H9 (cell line): ENCODE measurements around the gene CACNA2D3. TPM values are rescaled to one million over a fixed set of nuclear protein-coding genes. Genes with fewer than 3 reads are reported as not detected.

Source experiments
- DNase-seq: peaks from one replicate; pipeline ENCODE4 v3.0.0-alpha.2; 2017
- H2AFZ ChIP-seq: one replicate; pipeline ENCODE4 v1.6.1; 2013; ENCODE audit warnings: mild to moderate bottlenecking, low read length, control low read depth, moderate library complexity
- H2AK5ac ChIP-seq: 2 replicates; pipeline ENCODE4 v1.6.1; 2013; ENCODE audit warnings: low read length, control low read depth, mixed read lengths; ENCODE audit not compliant: insufficient read length
- H2BK120ac ChIP-seq: one replicate; pipeline ENCODE4 v1.6.1; 2013; ENCODE audit warnings: low read depth, mild to moderate bottlenecking, low read length, control low read depth, inconsistent platforms; ENCODE audit not compliant: poor library complexity, severe bottlenecking
- H2BK12ac ChIP-seq: 2 replicates; pipeline ENCODE4 v1.6.1; 2013; ENCODE audit warnings: low read length, control low read depth, mixed read lengths, low read depth; ENCODE audit not compliant: insufficient read length
- H2BK15ac ChIP-seq: 2 replicates; pipeline ENCODE4 v1.6.1; 2013; ENCODE audit warnings: low read depth, low read length, control low read depth
- H2BK20ac ChIP-seq: one replicate; pipeline ENCODE4 v1.6.1; 2013; ENCODE audit warnings: low read depth, mild to moderate bottlenecking, low read length, control low read depth, inconsistent platforms; ENCODE audit not compliant: poor library complexity, severe bottlenecking
- H2BK5ac ChIP-seq: 2 replicates; pipeline ENCODE4 v1.6.1; 2013; ENCODE audit warnings: low read length, control low read depth, mixed read lengths; ENCODE audit not compliant: insufficient read length
- H3K14ac ChIP-seq: 2 replicates; pipeline ENCODE4 v1.6.1; 2013; ENCODE audit warnings: low read length, control low read depth; ENCODE audit not compliant: insufficient read depth
- H3K18ac ChIP-seq: 2 replicates; pipeline ENCODE4 v1.6.1; 2013; ENCODE audit warnings: low read depth, mild to moderate bottlenecking, mixed read lengths, low read length, control low read depth; ENCODE audit not compliant: insufficient read length
- H3K23ac ChIP-seq: 2 replicates; pipeline ENCODE4 v1.6.1; 2013; ENCODE audit warnings: low read length, control low read depth, mixed read lengths, low read depth; ENCODE audit not compliant: insufficient read length
- H3K23me2 ChIP-seq: 2 replicates; pipeline ENCODE4 v1.6.1; 2013; ENCODE audit warnings: low read depth, mild to moderate bottlenecking, mixed read lengths, low read length, control low read depth; ENCODE audit not compliant: insufficient read length, poor library complexity, severe bottlenecking
- H3K27ac ChIP-seq: 2 replicates; pipeline ENCODE4 v1.5.1; 2013; ENCODE audit warnings: low read length, control low read depth, mixed read lengths, low read depth; ENCODE audit not compliant: insufficient read length
- H3K27me3 ChIP-seq: 2 replicates; pipeline ENCODE4 v1.6.1; 2013; ENCODE audit warnings: low read length, control low read depth, inconsistent platforms; ENCODE audit not compliant: insufficient read depth
- H3K4ac ChIP-seq: 2 replicates; pipeline ENCODE4 v1.6.1; 2013; ENCODE audit warnings: low read depth, mild to moderate bottlenecking, control low read depth, inconsistent platforms, low read length, moderate library complexity
- H3K4me1 ChIP-seq: 2 replicates; pipeline ENCODE4 v1.6.1; 2013; ENCODE audit warnings: low read length, control low read depth, inconsistent platforms; ENCODE audit not compliant: insufficient read depth
- H3K4me2 ChIP-seq: 2 replicates; pipeline ENCODE4 v1.6.1; 2013; ENCODE audit warnings: low read length, control low read depth, mixed read lengths; ENCODE audit not compliant: insufficient read length, insufficient read depth
- H3K56ac ChIP-seq: 2 replicates; pipeline ENCODE4 v1.6.1; 2013; ENCODE audit warnings: low read depth, mild to moderate bottlenecking, mixed read lengths, low read length, control low read depth; ENCODE audit not compliant: insufficient read length
- H3K79me1 ChIP-seq: 2 replicates; pipeline ENCODE4 v1.6.1; 2013; ENCODE audit warnings: low read depth, mild to moderate bottlenecking, moderate library complexity, low read length, control low read depth, inconsistent platforms; ENCODE audit not compliant: insufficient read depth, poor library complexity, severe bottlenecking
- H3K79me2 ChIP-seq: 2 replicates; pipeline ENCODE4 v1.6.1; 2013; ENCODE audit warnings: low read length, control low read depth, inconsistent platforms; ENCODE audit not compliant: insufficient read depth
- H3K9ac ChIP-seq: 2 replicates; pipeline ENCODE4 v1.6.1; 2013; ENCODE audit warnings: low read length, control low read depth, mixed read lengths; ENCODE audit not compliant: insufficient read length; ENCODE audit errors: extremely low read depth
- H3K9me3 ChIP-seq: one replicate; pipeline ENCODE4 v1.6.1; 2013; ENCODE audit warnings: low read depth, low read length, inconsistent platforms; ENCODE audit not compliant: control insufficient read depth
- H3T11ph ChIP-seq: one replicate; pipeline ENCODE4 v1.6.1; 2013; ENCODE audit warnings: mild to moderate bottlenecking, low read length, control low read depth, inconsistent platforms
- H4K20me1 ChIP-seq: one replicate; pipeline ENCODE4 v1.6.1; 2013; ENCODE audit not compliant: control insufficient read depth, insufficient read length, insufficient read depth
- H4K5ac ChIP-seq: 2 replicates; pipeline ENCODE4 v1.6.1; 2013; ENCODE audit warnings: low read depth, mild to moderate bottlenecking, mixed read lengths, low read length, control low read depth; ENCODE audit not compliant: insufficient read length
- H4K8ac ChIP-seq: replicated peaks from 2 replicates; pipeline ENCODE4 v1.6.1; 2013; ENCODE audit warnings: low read length, control low read depth, mixed read lengths, low read depth; ENCODE audit not compliant: insufficient read length
- H4K91ac ChIP-seq: 2 replicates; pipeline ENCODE4 v1.6.1; 2013; ENCODE audit warnings: low read depth, mild to moderate bottlenecking, moderate library complexity, mixed read lengths, low read length, control low read depth; ENCODE audit not compliant: insufficient read length
- H3K27ac Mint-ChIP-seq, 3 experiments: 2 replicates in 2 of 3; 3 replicates in 1 of 3; pipeline ENCODE4 v1.8.0; 2020 to 2021; ENCODE audit warnings: mixed read lengths in 3 of 3, mild to moderate bottlenecking in 1 of 3, moderate library complexity in 1 of 3
- H3K27me3 Mint-ChIP-seq: 2 replicates; pipeline ENCODE4 v1.8.0; 2021; ENCODE audit warnings: low read depth, mild to moderate bottlenecking, moderate library complexity, mixed read lengths
- H3K36me3 Mint-ChIP-seq, 3 experiments: 2 replicates in 2 of 3; 3 replicates in 1 of 3; pipeline ENCODE4 v1.8.0; 2020 to 2021; ENCODE audit warnings: low read depth in 3 of 3, mixed read lengths in 3 of 3; ENCODE audit not compliant: insufficient read depth in 1 of 3
- H3K4me1 Mint-ChIP-seq, 2 experiments: 2 replicates each; pipeline ENCODE4 v1.8.0; 2020; ENCODE audit warnings: mixed read lengths in 2 of 2
- H3K4me3 Mint-ChIP-seq, 2 experiments: 2 replicates in 1 of 2; 3 replicates in 1 of 2; pipeline ENCODE4 v1.8.0; 2020 to 2021; ENCODE audit warnings: mild to moderate bottlenecking in 2 of 2, mixed read lengths in 2 of 2, moderate library complexity in 1 of 2
- H3K9me3 Mint-ChIP-seq, 2 experiments: 2 replicates in 1 of 2; 3 replicates in 1 of 2; pipeline ENCODE4 v1.8.0; 2020; ENCODE audit warnings: mild to moderate bottlenecking in 2 of 2, mixed read lengths in 2 of 2, moderate library complexity in 1 of 2
- CTCF ChIP-seq: fragments of 200-600 bp; sonication (generic); conservative IDR thresholded peaks from 3 replicates; pipeline ENCODE4 v1.8.0; 2021; ENCODE audit warnings: antibody characterized with exemption, mild to moderate bottlenecking
- WGBS: extraction: QIAGEN DNeasy Blood & Tissue Kit; methylation state at CpG from one replicate; pipeline ENCODE4 v1.1.7; 2013; ENCODE audit warnings: missing lambda C conversion rate, low lambda C conversion rate, mixed read lengths; ENCODE audit not compliant: insufficient read length; ENCODE audit errors: extremely low coverage; 5-methylcytosine and 5-hydroxymethylcytosine counted together
- total RNA-seq: library from RNA; stranded (reverse); gene quantifications from 2 replicates; pipeline ENCODE4 v1.2.1, GENCODE V29; 2021

CACNA2D3 gene
- total RNA-seq, 1 experiment from 2014 or later = 3.2 TPM

- no peaks in the 10 kb centered on the region for H3K27me3 Mint-ChIP-seq
- Histone ChIP-seq H3K18ac (no peak overlapping the region), H3K27ac (no peak overlapping the region), H2BK20ac (no peak overlapping the region), H4K8ac (no peak overlapping the region), H3K4me1 (no peaks in the 10 kb centered on the region; the same call in 1 of the 2 replicates), H3K4me2 (no peak overlapping the region), H2AFZ (no peak overlapping the region), H3K4ac (no peak overlapping the region), H3K14ac (no peak overlapping the region), H2BK5ac (no peak overlapping the region), H4K91ac (no peak overlapping the region), H2BK15ac (no peak overlapping the region), H3T11ph (no peak overlapping the region), H3K79me2 (no peaks in the 10 kb centered on the region), H3K79me1 (no peaks in the 10 kb centered on the region), H2BK12ac (no peak overlapping the region), H3K23ac (no peak overlapping the region), H2BK120ac (no peak overlapping the region), H4K5ac (no peak overlapping the region), H3K56ac (no peak overlapping the region), H3K9ac (no peak overlapping the region), H3K23me2 (no peaks in the 10 kb centered on the region), H2AK5ac (no peak overlapping the region), H3K9me3 (no peaks in the 10 kb centered on the region), H3K27me3 (no peaks in the 10 kb centered on the region), H4K20me1 (no peaks in the 10 kb centered on the region)
- no peaks in the 10 kb centered on the region for H3K36me3 Mint-ChIP-seq
- H3K4me3 Mint-ChIP-seq = no peak overlapping the region
- no peak for TF ChIP-seq CTCF
- WGBS = no CpG with 5 or more reads among the region's 4 CpGs
- DNase-seq = no peak
- H3K4me1 Mint-ChIP-seq = peaks cover 17% of the 10 kb centered on the region in 2 experiments
- no peak overlapping the region; a peak in 2 of 7 replicates for H3K27ac Mint-ChIP-seq
- H3K9me3 Mint-ChIP-seq = no peaks in the 10 kb centered on the region
Observed at GRCh38 chr3:54932606-54933005, 810.3 kb downstream of the CACNA2D3 start.
